Nephron (organoid): ENCODE results near the gene CASS4.

ENCODE experiments used
- H3K27ac Mint-ChIP-seq, 3 experiments: 2 replicates each; pipeline ENCODE4 v1.8.0; 2020; ENCODE audit warnings: mixed read lengths in 3 of 3, mild to moderate bottlenecking in 2 of 3, moderate library complexity in 1 of 3
- H3K27me3 Mint-ChIP-seq: 2 replicates; pipeline ENCODE4 v1.8.0; 2021; ENCODE audit warnings: low read depth, mild to moderate bottlenecking, moderate library complexity, mixed read lengths
- H3K36me3 Mint-ChIP-seq: 2 replicates; pipeline ENCODE4 v1.8.0; 2020; ENCODE audit warnings: low read depth, mixed read lengths
- H3K4me1 Mint-ChIP-seq: 2 replicates; pipeline ENCODE4 v1.8.0; 2020; ENCODE audit warnings: mixed read lengths
- H3K4me3 Mint-ChIP-seq, 3 experiments: 2 replicates each; pipeline ENCODE4 v1.8.0; 2020; ENCODE audit warnings: mild to moderate bottlenecking in 3 of 3, mixed read lengths in 3 of 3, moderate library complexity in 2 of 3
- H3K9me3 Mint-ChIP-seq: 2 replicates; pipeline ENCODE4 v1.8.0; 2020; ENCODE audit warnings: mixed read lengths
- TF ChIP-seq, protein P1 (sequence below), 3 experiments: fragments of 200-600 bp; sonication (generic); IDR thresholded peaks; one replicate each; pipeline ENCODE4 v1.5.0; 2021; ENCODE audit warnings: antibody characterized with exemption in 3 of 3; ENCODE audit not compliant: unreplicated experiment in 3 of 3

The CASS4 gene

DNA sequence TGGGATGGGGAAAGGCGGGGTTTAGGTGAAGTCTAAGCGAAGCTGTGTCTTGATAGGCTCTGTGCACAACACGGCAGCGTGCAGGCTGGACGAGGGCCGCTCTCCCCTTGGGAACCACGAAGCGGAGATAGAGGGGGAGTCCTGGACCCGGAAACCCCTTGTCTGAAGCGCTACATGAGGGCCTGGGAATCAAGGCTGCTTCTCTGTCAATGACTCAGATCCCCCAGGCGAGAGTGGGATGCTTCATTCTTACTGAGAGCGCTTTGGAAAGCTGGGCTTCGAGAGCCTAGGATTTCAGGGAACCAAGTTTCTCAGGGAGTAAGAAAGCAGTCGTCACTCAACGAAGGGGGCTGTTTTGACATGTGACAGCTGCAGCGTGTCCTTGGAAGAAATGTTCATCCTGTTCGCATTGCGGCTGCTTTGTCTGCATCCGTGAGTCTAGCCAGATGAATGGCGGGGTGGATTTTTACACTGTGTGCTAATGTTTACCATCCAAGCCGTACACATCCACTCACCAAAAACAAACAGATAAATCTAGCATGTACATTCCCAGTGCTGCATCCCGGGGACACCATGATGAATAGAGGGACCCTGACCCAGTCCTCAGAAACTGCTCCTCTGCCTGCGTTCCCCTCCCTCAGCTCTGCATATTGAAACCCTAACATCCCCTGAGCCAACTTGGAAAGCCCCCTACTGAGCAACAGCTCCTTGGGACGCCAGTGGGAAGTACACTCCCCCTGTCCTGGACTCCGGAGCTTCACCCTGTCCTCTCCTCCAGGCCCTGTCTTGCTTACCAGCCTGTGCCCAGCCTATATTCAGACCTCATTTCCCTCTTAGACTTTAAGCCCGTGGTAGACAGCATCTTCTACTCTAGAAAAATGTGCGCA is 31.8 kb downstream of the CASS4 start:
- Mint-ChIP-seq H3K27me3 (peaks cover 4% of the 10 kb centered on the region), H3K9me3 (no peaks in the 10 kb centered on the region), H3K4me3 (peak overlapping the region in 2 of 3 experiments; percentile 42 to 49), H3K4me1 (peaks cover 45% of the 10 kb centered on the region), H3K36me3 (no peaks in the 10 kb centered on the region), H3K27ac (peak overlapping the region; percentile 81 to 90 (median 89))
- TF ChIP-seq, protein P1, sequence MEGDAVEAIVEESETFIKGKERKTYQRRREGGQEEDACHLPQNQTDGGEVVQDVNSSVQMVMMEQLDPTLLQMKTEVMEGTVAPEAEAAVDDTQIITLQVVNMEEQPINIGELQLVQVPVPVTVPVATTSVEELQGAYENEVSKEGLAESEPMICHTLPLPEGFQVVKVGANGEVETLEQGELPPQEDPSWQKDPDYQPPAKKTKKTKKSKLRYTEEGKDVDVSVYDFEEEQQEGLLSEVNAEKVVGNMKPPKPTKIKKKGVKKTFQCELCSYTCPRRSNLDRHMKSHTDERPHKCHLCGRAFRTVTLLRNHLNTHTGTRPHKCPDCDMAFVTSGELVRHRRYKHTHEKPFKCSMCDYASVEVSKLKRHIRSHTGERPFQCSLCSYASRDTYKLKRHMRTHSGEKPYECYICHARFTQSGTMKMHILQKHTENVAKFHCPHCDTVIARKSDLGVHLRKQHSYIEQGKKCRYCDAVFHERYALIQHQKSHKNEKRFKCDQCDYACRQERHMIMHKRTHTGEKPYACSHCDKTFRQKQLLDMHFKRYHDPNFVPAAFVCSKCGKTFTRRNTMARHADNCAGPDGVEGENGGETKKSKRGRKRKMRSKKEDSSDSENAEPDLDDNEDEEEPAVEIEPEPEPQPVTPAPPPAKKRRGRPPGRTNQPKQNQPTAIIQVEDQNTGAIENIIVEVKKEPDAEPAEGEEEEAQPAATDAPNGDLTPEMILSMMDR (IDR thresholded peaks at IDR 0.05; ENCODE audit: unreplicated experiment in 3 of 3): no peak

DNA sequence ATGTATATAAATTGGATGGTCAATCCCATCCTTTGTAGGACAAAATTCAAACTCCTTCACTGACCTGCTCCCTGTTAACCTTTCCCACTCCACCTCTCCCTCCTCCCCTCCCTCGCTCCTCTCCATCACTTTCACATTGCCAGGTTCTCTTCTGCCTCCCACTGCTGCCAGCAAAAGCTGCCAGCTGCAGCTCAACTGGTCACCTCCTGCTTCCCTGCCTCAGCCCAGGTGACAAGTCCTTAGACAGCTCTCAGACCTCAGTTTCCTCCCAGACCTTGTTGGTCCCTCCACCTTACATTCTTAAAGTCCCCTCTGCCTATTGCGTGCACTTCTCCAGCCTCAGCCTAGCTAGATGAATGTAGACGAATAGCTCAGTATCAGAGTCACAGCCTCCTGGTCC is 33.1 kb downstream of the CASS4 start:
- H3K9me3 Mint-ChIP-seq: no peaks in the 10 kb centered on the region
- H3K4me3 Mint-ChIP-seq: no peak overlapping the region
- peaks cover 38% of the 10 kb centered on the region for H3K4me1 Mint-ChIP-seq
- peak overlapping the region in 2 of 3 experiments; percentile 10 to 63 for H3K27ac Mint-ChIP-seq
- TF ChIP-seq, protein P1 (IDR thresholded peaks at IDR 0.05; ENCODE audit: unreplicated experiment in 3 of 3): no peak
- H3K36me3 Mint-ChIP-seq: no peaks in the 10 kb centered on the region
- H3K27me3 Mint-ChIP-seq: peaks cover 4% of the 10 kb centered on the region

DNA sequence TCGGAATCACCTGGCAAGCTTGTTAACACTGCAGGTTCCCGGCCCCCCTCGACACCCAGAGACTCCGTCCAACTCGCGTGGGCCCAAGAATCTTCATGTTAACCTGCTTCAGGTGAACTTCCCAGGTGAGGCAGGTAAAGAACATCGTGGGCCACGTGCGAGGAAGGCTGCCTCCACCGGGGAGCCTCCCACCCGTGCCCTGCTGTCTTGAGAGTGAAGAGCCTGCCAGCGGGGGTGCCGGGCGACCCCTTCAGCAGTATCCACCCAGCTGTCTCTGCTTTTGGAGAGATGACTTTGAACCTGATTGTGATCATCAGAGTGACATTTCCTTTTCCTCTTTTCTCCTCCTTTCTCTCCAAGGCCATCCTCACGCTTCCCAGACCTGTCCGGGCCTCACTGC is 33.5 kb downstream of the CASS4 start:
- Mint-ChIP-seq H3K4me3 (no peak overlapping the region), H3K27ac (peak overlapping the region in 2 of 3 experiments; percentile 63 to 79), H3K36me3 (no peaks in the 10 kb centered on the region)

DNA sequence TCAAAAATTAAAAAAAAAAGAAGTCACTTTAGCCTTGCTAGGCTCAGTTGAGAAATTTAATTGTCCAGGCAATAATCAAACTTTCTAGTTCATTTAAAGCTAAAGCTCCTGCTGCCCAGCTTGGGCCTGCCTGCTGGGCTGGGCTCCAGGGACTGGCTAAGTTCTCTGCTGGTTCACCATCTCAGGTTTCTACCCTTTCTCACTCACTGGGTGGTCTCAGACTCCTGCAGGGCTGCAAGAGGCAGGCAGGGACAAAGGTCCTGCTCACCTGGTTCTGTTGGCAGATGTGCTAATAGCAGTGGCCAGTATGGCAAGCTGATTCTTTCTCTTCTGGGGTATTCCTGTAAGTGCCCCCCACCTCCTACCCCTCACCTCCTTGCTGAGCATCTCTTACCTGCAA is 35.2 kb downstream of the CASS4 start:
- peaks cover 4% of the 10 kb centered on the region for H3K27me3 Mint-ChIP-seq
- no peak overlapping the region for H3K4me3 Mint-ChIP-seq
- H3K4me1 Mint-ChIP-seq: peaks cover 26% of the 10 kb centered on the region
- no peaks in the 10 kb centered on the region for H3K36me3 Mint-ChIP-seq
- TF ChIP-seq, protein P1 (IDR thresholded peaks at IDR 0.05; ENCODE audit: unreplicated experiment in 3 of 3): no peak
- no peak overlapping the region for H3K27ac Mint-ChIP-seq
- H3K9me3 Mint-ChIP-seq: no peaks in the 10 kb centered on the region

More for the DNA sequence above, 33.5 kb downstream of the CASS4 start:
- Mint-ChIP-seq H3K27me3 (peaks cover 4% of the 10 kb centered on the region), H3K9me3 (no peaks in the 10 kb centered on the region), H3K4me1 (peaks cover 34% of the 10 kb centered on the region)
- TF ChIP-seq, protein P1 (IDR thresholded peaks at IDR 0.05; ENCODE audit: unreplicated experiment in 3 of 3): no peak

DNA sequence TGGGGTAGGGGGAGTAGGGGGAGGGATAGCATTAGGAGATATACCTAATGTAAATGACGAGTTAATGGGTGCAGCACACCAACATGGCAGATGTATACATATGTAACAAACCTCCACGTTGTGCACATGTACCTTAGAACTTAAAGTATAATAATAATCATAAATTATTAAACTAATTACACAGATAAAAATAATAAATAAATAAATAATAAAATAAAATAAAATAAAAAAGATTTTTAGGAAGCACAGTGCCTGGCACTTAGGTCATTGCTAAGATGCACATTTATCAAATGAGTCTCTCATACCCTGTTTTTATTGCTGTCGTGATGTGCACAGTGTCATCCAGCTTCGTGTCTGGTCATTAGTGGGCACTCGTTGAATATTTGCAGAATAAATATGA is 37.4 kb downstream of the CASS4 start:
- Mint-ChIP-seq H3K36me3 (no peaks in the 10 kb centered on the region), H3K27ac (no peak overlapping the region), H3K4me1 (peaks cover 5% of the 10 kb centered on the region), H3K27me3 (no peaks in the 10 kb centered on the region), H3K4me3 (no peak overlapping the region), H3K9me3 (no peaks in the 10 kb centered on the region)
- TF ChIP-seq, protein P1 (IDR thresholded peaks at IDR 0.05; ENCODE audit: unreplicated experiment in 3 of 3): no peak
